ENCODE results near the gene ZFP62. TPM values are rescaled to one million over a fixed set of nuclear protein-coding genes. Genes with fewer than 3 reads are reported as not detected.

ZFP62 gene
- total RNA-seq, 1 experiment from 2014 or later, result 17.1 TPM

Other genes starting within 250 kb of the ZFP62 start
- 10.2 and 24.6 TPM in 2 replicates for gene FLT4, start 211.7 kb downstream of the ZFP62 start, total RNA-seq (2014; rRNA removed; shearing (Covaris generic))
- not detected in 2 replicates for gene OR2Y1, start 121.2 kb downstream of the ZFP62 start, total RNA-seq (2014; rRNA removed; shearing (Covaris generic))
- gene MGAT1, start 58.5 kb downstream of the ZFP62 start, total RNA-seq (2014; rRNA removed; shearing (Covaris generic)), result 58.7 and 62.9 TPM in 2 replicates
- gene BTNL8, start 37.9 kb upstream of the ZFP62 start, total RNA-seq (2014; rRNA removed; shearing (Covaris generic)), result not detected in 2 replicates
- gene BTNL3, start 127.6 kb upstream of the ZFP62 start, total RNA-seq (2014; rRNA removed; shearing (Covaris generic)), result not detected in 2 replicates
- gene BTNL9, start 179.0 kb upstream of the ZFP62 start, total RNA-seq (2014; rRNA removed; shearing (Covaris generic)), result 1.6 and 2.5 TPM in 2 replicates